ENCODE measurements around the gene MYH1. TPM values are rescaled to one million over a fixed set of nuclear protein-coding genes. Genes with fewer than 3 reads are reported as not detected.

The MYH1 gene
- polyA plus RNA-seq, 1 donor (not counting 4 experiments of a cell fraction or from before 2014, with no cell fraction given) = not detected

DNA sequence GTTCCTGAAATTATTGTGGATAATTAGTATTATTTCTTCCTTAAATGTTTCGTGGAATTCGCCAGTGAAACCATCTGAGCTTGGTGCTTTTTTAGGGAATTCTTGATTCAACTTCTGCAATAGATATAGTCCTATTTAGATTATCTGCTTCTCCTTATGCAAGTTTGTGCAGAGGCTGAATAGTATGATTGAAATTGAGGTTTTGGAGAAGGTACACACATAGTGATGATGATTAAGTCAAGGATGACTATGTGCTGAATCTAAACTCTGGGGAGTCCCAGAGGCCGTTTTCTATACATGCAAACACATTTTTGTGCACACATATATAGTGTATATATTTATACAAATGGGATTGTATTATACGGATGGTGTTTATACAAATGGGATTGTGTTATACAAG, 43.8 kb downstream of the MYH1 start:
- H3K27ac ChIP-seq (ENCODE audit: control insufficient read depth, insufficient read depth, low read length) = no peak overlapping the region
- no peak overlapping the region for H3K4me2 ChIP-seq (ENCODE audit: control insufficient read depth, extremely low read depth, insufficient read depth, low read depth, low read length)
- no peak overlapping the region for H3K9ac ChIP-seq (ENCODE audit: control insufficient read depth, extremely low read depth, insufficient read depth, low read length)
- no peaks in the 10 kb centered on the region for H3K9me1 ChIP-seq (ENCODE audit: control insufficient read depth, extremely low read depth, insufficient read depth, low read length)
- no peaks in the 10 kb centered on the region for H3K27me3 ChIP-seq (ENCODE audit: control insufficient read depth, extremely low read depth, insufficient read depth, low read length)
- no peaks in the 10 kb centered on the region for H4K20me1 ChIP-seq (ENCODE audit: control insufficient read depth, extremely low read depth, insufficient read depth, low read length)
- no peak for DNase-seq (ENCODE audit: low read depth, low spot score)
- H3K36me3 ChIP-seq (ENCODE audit: control insufficient read depth in 2 of 2, extremely low read depth in 1 of 2, insufficient read depth in 2 of 2, low read length in 2 of 2) = no peaks in the 10 kb centered on the region
- TF ChIP-seq, protein P1, sequence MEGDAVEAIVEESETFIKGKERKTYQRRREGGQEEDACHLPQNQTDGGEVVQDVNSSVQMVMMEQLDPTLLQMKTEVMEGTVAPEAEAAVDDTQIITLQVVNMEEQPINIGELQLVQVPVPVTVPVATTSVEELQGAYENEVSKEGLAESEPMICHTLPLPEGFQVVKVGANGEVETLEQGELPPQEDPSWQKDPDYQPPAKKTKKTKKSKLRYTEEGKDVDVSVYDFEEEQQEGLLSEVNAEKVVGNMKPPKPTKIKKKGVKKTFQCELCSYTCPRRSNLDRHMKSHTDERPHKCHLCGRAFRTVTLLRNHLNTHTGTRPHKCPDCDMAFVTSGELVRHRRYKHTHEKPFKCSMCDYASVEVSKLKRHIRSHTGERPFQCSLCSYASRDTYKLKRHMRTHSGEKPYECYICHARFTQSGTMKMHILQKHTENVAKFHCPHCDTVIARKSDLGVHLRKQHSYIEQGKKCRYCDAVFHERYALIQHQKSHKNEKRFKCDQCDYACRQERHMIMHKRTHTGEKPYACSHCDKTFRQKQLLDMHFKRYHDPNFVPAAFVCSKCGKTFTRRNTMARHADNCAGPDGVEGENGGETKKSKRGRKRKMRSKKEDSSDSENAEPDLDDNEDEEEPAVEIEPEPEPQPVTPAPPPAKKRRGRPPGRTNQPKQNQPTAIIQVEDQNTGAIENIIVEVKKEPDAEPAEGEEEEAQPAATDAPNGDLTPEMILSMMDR (optimal IDR thresholded peaks at IDR 0.05 in 1 of 3, IDR thresholded peaks at IDR 0.05 in 1 of 3, conservative IDR thresholded peaks at IDR 0.05 in 1 of 3; ENCODE audit: extremely low read depth in 1 of 3, insufficient read depth in 2 of 3, low read length in 3 of 3) = no peak
- TF ChIP-seq EZH2 (IDR thresholded peaks at IDR 0.05; ENCODE audit: low read length) = no peak
- FAIRE-seq = no peak
- no peak overlapping the region for H3K4me3 ChIP-seq (ENCODE audit: control insufficient read depth in 2 of 3, extremely low read depth in 1 of 3, insufficient read depth in 2 of 3, low read depth in 1 of 3, low read length in 3 of 3)
- H3K79me2 ChIP-seq (ENCODE audit: control insufficient read depth, insufficient read depth, low read length) = no peaks in the 10 kb centered on the region
- no peaks in the 10 kb centered on the region for H3K9me3 ChIP-seq (ENCODE audit: control insufficient read depth, low read depth, low read length)
- H2AFZ ChIP-seq (ENCODE audit: control insufficient read depth, low read length) = no peak overlapping the region
- H3K4me1 ChIP-seq (ENCODE audit: control insufficient read depth, extremely low read depth, insufficient read depth, low read length) = no peaks in the 10 kb centered on the region
- dilution Hi-C loops (cut with MboI; ENCODE audit: extremely low pct_ligation_motif_present, low sequenced_read_pairs) = no loop called here

DNA sequence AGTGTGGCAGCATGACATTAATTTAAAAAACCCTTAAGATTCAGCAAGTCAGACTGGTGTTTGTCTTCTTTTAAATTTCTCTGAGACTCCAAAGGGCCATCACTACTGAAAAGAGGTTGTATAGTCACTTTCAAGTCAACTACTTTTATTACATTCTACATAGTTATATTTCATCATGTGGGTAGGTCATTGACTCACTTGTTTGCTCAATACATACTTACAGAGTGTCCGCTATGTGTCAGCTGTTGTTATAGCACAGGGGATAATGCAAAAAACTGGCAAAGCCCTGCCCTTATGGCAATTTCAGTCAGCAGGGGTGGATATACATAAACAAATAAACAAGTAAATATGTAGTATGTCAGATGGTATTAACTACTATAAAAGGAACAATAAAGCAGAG, 46.5 kb downstream of the MYH1 start:
- Histone ChIP-seq H3K4me3 (ENCODE audit: control insufficient read depth in 2 of 3, extremely low read depth in 1 of 3, insufficient read depth in 2 of 3, low read depth in 1 of 3, low read length in 3 of 3) (no peak overlapping the region), H4K20me1 (ENCODE audit: control insufficient read depth, extremely low read depth, insufficient read depth, low read length) (no peaks in the 10 kb centered on the region), H2AFZ (ENCODE audit: control insufficient read depth, low read length) (no peak overlapping the region), H3K27me3 (ENCODE audit: control insufficient read depth, extremely low read depth, insufficient read depth, low read length) (no peaks in the 10 kb centered on the region), H3K4me1 (ENCODE audit: control insufficient read depth, extremely low read depth, insufficient read depth, low read length) (no peaks in the 10 kb centered on the region), H3K4me2 (ENCODE audit: control insufficient read depth, extremely low read depth, insufficient read depth, low read depth, low read length) (no peak overlapping the region), H3K27ac (ENCODE audit: control insufficient read depth, insufficient read depth, low read length) (no peak overlapping the region), H3K79me2 (ENCODE audit: control insufficient read depth, insufficient read depth, low read length) (no peaks in the 10 kb centered on the region), H3K9ac (ENCODE audit: control insufficient read depth, extremely low read depth, insufficient read depth, low read length) (no peak overlapping the region), H3K36me3 (ENCODE audit: control insufficient read depth in 2 of 2, extremely low read depth in 1 of 2, insufficient read depth in 2 of 2, low read length in 2 of 2) (no peaks in the 10 kb centered on the region), H3K9me1 (ENCODE audit: control insufficient read depth, extremely low read depth, insufficient read depth, low read length) (no peaks in the 10 kb centered on the region), H3K9me3 (ENCODE audit: control insufficient read depth, low read depth, low read length) (no peaks in the 10 kb centered on the region)
- no peak for TF ChIP-seq EZH2 (IDR thresholded peaks at IDR 0.05; ENCODE audit: low read length)
- TF ChIP-seq, protein P1 (optimal IDR thresholded peaks at IDR 0.05 in 1 of 3, IDR thresholded peaks at IDR 0.05 in 1 of 3, conservative IDR thresholded peaks at IDR 0.05 in 1 of 3; ENCODE audit: extremely low read depth in 1 of 3, insufficient read depth in 2 of 3, low read length in 3 of 3) = no peak
- FAIRE-seq (no peak), DNase-seq (ENCODE audit: low read depth, low spot score) (no peak)
- dilution Hi-C loops (cut with MboI; ENCODE audit: extremely low pct_ligation_motif_present, low sequenced_read_pairs) = no loop called here
